Keratinocyte (primary cell): ENCODE results near the gene PLSCR1. TPM values are rescaled to one million over a fixed set of nuclear protein-coding genes. Genes with fewer than 3 reads are reported as not detected.

Experiments
- DNase-seq: peaks from one replicate; pipeline ENCODE4 v3.0.0-alpha.2; 2011; ENCODE audit warnings: low read depth, missing footprints, low spot score
- FAIRE-seq: peaks from 2 replicates; lab custom pipeline; 2011; peaks lifted over from hg19 to GRCh38; lab: Jason Lieb, UNC
- H2AFZ ChIP-seq: 2 replicates; pipeline ENCODE4 v1.6.0; 2012; ENCODE audit warnings: low read length, control low read depth, inconsistent platforms; ENCODE audit not compliant: control insufficient read depth
- H3K27ac ChIP-seq: 2 replicates; pipeline ENCODE4 v1.5.1; 2011; ENCODE audit warnings: low read length; ENCODE audit not compliant: control insufficient read depth, insufficient read depth
- H3K27me3 ChIP-seq: 3 replicates; pipeline ENCODE4 v1.6.0; 2011; ENCODE audit warnings: low read length; ENCODE audit not compliant: control insufficient read depth, insufficient read depth; ENCODE audit errors: extremely low read depth
- H3K36me3 ChIP-seq, 2 experiments: 2 replicates in 1 of 2; 3 replicates in 1 of 2; pipeline ENCODE4 v1.5.1; 2011; ENCODE audit warnings: low read length in 2 of 2, mild to moderate bottlenecking in 1 of 2; ENCODE audit not compliant: control insufficient read depth in 2 of 2, insufficient read depth in 2 of 2; ENCODE audit errors: extremely low read depth in 1 of 2
- H3K4me1 ChIP-seq: 3 replicates; pipeline ENCODE4 v1.5.1; 2011; ENCODE audit warnings: low read length; ENCODE audit not compliant: control insufficient read depth, insufficient read depth; ENCODE audit errors: extremely low read depth
- H3K4me2 ChIP-seq: 3 replicates; pipeline ENCODE4 v1.6.0; 2011; ENCODE audit warnings: low read depth, low read length; ENCODE audit not compliant: control insufficient read depth, insufficient read depth; ENCODE audit errors: extremely low read depth
- H3K4me3 ChIP-seq, 3 experiments: fragments of 200-600 bp in 1 of 3; sonication (generic) in 1 of 3; 2 replicates in 2 of 3; 3 replicates in 1 of 3; pipeline ENCODE4 v1.5.1; 2011 to 2016; ENCODE audit warnings: low read length in 3 of 3, mild to moderate bottlenecking in 3 of 3, control low read depth in 2 of 3, inconsistent platforms in 1 of 3, low read depth in 1 of 3, mixed read lengths in 1 of 3, mixed run types in 1 of 3, moderate library complexity in 1 of 3; ENCODE audit not compliant: control insufficient read depth in 2 of 3, insufficient read depth in 2 of 3; ENCODE audit errors: extremely low read depth in 1 of 3
- H3K79me2 ChIP-seq: 2 replicates; pipeline ENCODE4 v1.6.0; 2012; ENCODE audit warnings: low read length; ENCODE audit not compliant: control insufficient read depth, insufficient read depth
- H3K9ac ChIP-seq: 3 replicates; pipeline ENCODE4 v1.6.0; 2011; ENCODE audit warnings: low read length; ENCODE audit not compliant: control insufficient read depth, insufficient read depth; ENCODE audit errors: extremely low read depth
- H3K9me1 ChIP-seq: 3 replicates; pipeline ENCODE4 v1.6.0; 2011; ENCODE audit warnings: low read length; ENCODE audit not compliant: control insufficient read depth, insufficient read depth; ENCODE audit errors: extremely low read depth
- H3K9me3 ChIP-seq: 2 replicates; pipeline ENCODE4 v1.5.1; 2012; ENCODE audit warnings: low read depth, low read length; ENCODE audit not compliant: control insufficient read depth
- H4K20me1 ChIP-seq: 3 replicates; pipeline ENCODE4 v1.6.0; 2011; ENCODE audit warnings: low read length; ENCODE audit not compliant: control insufficient read depth, insufficient read depth; ENCODE audit errors: extremely low read depth
- EZH2 ChIP-seq: IDR thresholded peaks from one replicate; pipeline ENCODE4 v1.6.1; 2012; ENCODE audit warnings: inconsistent platforms, mild to moderate bottlenecking, low read length, moderate library complexity
- dilution Hi-C: fragments of 300-500 bp; cut with MboI; formaldehyde crosslinking; loops from one replicate; pipeline ENCODE4 v1.7.0; 2020; ENCODE audit warnings: low sequenced_read_pairs; ENCODE audit not compliant: extremely low pct_ligation_motif_present
- polyA plus RNA-seq, 5 experiments: library from polyadenylated mRNA; depleted of rRNA in 3 of 5; stranded (reverse) in 3 of 5; stranded (forward) in 1 of 5; unstranded in 1 of 5; fragments of >200 nt; gene quantifications; 1 replicate in 1 of 5; 2 replicates in 3 of 5; 3 replicates in 1 of 5; pipeline versions ENCODE4 v1.2.1 to v1.2.3, GENCODE V29; 2011 to 2012; ENCODE audit warnings: missing spikeins in 2 of 5, low read depth in 1 of 5, low replicate concordance in 1 of 5
- TF ChIP-seq, protein P1 (sequence below), 3 experiments: IDR thresholded peaks in 1 of 3; conservative IDR thresholded peaks in 1 of 3; optimal IDR thresholded peaks in 1 of 3; 2 replicates in 2 of 3; 3 replicates in 1 of 3; pipeline versions ENCODE3 to v1.5.1; 2011; ENCODE audit warnings: low read length in 3 of 3, mild to moderate bottlenecking in 3 of 3, moderate library complexity in 2 of 3, control low read depth in 1 of 3, inconsistent platforms in 1 of 3; ENCODE audit not compliant: insufficient read depth in 2 of 3; ENCODE audit errors: extremely low read depth in 1 of 3

Gene PLSCR1
- polyA plus RNA-seq, 1 donor (not counting 4 experiments of a cell fraction or from before 2014, with no cell fraction given): 77.6 TPM

DNA sequence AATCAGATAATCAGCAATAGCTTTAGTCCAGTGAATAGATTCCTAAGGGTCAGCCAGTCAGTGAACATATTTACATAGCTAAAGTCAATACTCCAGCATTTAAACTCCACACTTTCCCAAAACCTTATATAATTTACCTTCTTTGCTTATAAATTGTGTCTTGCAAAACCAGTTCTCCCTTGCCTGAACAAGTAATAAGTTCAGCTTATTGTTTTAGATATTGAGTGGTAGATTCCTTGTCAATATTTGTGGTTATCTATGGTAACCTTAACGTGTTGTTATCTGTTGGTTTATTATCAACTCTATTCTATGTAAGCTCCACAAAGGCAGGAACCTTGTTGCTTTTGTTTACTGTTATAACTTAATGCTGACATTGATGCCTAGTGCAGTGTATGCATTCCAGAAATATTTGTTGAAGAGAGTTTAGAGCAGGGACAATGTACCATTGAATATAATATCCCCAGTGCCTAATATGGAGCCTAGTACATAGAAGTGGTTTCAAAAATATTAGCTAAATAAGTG is 36.7 kb upstream of the PLSCR1 start:
- H3K9me1 ChIP-seq: no peaks in the 10 kb centered on the region
- H3K9ac ChIP-seq: no peak overlapping the region
- no peak for TF ChIP-seq EZH2
- TF ChIP-seq, protein P1, sequence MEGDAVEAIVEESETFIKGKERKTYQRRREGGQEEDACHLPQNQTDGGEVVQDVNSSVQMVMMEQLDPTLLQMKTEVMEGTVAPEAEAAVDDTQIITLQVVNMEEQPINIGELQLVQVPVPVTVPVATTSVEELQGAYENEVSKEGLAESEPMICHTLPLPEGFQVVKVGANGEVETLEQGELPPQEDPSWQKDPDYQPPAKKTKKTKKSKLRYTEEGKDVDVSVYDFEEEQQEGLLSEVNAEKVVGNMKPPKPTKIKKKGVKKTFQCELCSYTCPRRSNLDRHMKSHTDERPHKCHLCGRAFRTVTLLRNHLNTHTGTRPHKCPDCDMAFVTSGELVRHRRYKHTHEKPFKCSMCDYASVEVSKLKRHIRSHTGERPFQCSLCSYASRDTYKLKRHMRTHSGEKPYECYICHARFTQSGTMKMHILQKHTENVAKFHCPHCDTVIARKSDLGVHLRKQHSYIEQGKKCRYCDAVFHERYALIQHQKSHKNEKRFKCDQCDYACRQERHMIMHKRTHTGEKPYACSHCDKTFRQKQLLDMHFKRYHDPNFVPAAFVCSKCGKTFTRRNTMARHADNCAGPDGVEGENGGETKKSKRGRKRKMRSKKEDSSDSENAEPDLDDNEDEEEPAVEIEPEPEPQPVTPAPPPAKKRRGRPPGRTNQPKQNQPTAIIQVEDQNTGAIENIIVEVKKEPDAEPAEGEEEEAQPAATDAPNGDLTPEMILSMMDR (optimal IDR thresholded peaks at IDR 0.05 in 1 of 3, IDR thresholded peaks at IDR 0.05 in 1 of 3, conservative IDR thresholded peaks at IDR 0.05 in 1 of 3; ENCODE audit: extremely low read depth in 1 of 3, insufficient read depth in 2 of 3, low read length in 3 of 3): no peak
- DNase-seq (no peak), FAIRE-seq (peak; percentile 32)
- peak overlapping the region; percentile 66 for H2AFZ ChIP-seq
- peak overlapping the region; percentile 60 for H3K27ac ChIP-seq
- H3K4me1 ChIP-seq: peaks cover 24% of the 10 kb centered on the region
- dilution Hi-C loops: no loop called here
- H3K9me3 ChIP-seq: peaks cover 6% of the 10 kb centered on the region
- no peaks in the 10 kb centered on the region for H3K79me2 ChIP-seq
- H3K36me3 ChIP-seq: no peaks in the 10 kb centered on the region
- H4K20me1 ChIP-seq: no peaks in the 10 kb centered on the region
- H3K4me3 ChIP-seq: peak overlapping the region in 1 of 3 experiments; percentile 6
- no peaks in the 10 kb centered on the region for H3K27me3 ChIP-seq
- peak overlapping the region; percentile 19 for H3K4me2 ChIP-seq

DNA sequence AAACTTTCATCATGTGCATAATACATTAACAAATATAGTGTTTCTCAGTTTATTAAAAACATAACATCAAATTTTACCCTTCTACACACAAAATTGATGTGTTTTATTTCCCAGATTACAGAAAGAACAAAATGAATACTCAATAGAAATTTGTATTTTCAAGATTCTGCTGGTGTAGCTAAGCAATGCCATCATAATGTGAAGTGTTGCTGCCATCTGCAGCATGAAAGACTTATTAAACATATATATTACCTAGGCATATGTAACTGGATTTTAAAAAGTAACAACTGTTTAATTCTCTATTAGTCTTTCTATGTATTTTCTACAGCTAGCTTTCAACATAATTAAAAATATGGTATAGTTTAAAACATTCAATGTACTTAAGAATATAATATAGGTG is 33.3 kb upstream of the PLSCR1 start:
- Histone ChIP-seq H3K27ac (no peak overlapping the region), H4K20me1 (no peaks in the 10 kb centered on the region), H3K79me2 (no peaks in the 10 kb centered on the region), H2AFZ (no peak overlapping the region), H3K4me3 (no peak overlapping the region), H3K9ac (no peak overlapping the region), H3K9me1 (no peaks in the 10 kb centered on the region), H3K36me3 (no peaks in the 10 kb centered on the region), H3K9me3 (peaks cover 3% of the 10 kb centered on the region), H3K27me3 (no peaks in the 10 kb centered on the region), H3K4me1 (peaks cover 24% of the 10 kb centered on the region), H3K4me2 (no peak overlapping the region)
- dilution Hi-C loops: no loop called here
- FAIRE-seq (no peak), DNase-seq (no peak)
- TF ChIP-seq, protein P1 (optimal IDR thresholded peaks at IDR 0.05 in 1 of 3, IDR thresholded peaks at IDR 0.05 in 1 of 3, conservative IDR thresholded peaks at IDR 0.05 in 1 of 3; ENCODE audit: extremely low read depth in 1 of 3, insufficient read depth in 2 of 3, low read length in 3 of 3): no peak
- TF ChIP-seq EZH2: no peak
